Stomach (tissue), 9 donors: ENCODE data around the gene FGFR2. TPM values are rescaled to one million over a fixed set of nuclear protein-coding genes. Genes with fewer than 3 reads are reported as not detected.

ENCODE experiments used
- DNase-seq, 2 donors: peaks; one replicate each; pipeline versions ENCODE4 v3.0.0 to v3.0.0-alpha.2; 2013 to 2019
- H3K27ac ChIP-seq, 5 donors: fragments of 200-600 bp in 4 of 5; sonication (generic) in 4 of 5; one replicate each; pipeline ENCODE4 v1.5.1; 2013 to 2019; ENCODE audit warnings: mild to moderate bottlenecking in 1 of 5, moderate library complexity in 1 of 5
- H3K27me3 ChIP-seq, 3 donors: fragments of 200-600 bp; sonication (generic); one replicate each; pipeline ENCODE4 v1.5.1; 2017 to 2019; ENCODE audit warnings: mixed run types in 1 of 3
- H3K36me3 ChIP-seq, 4 donors: fragments of 200-600 bp; sonication (generic); 1 replicate in 3 of 4; 2 replicates in 1 of 4; pipeline ENCODE4 v1.5.1; 2016 to 2019
- H3K4me1 ChIP-seq, 4 donors: fragments of 200-600 bp; sonication (generic); one replicate each; pipeline ENCODE4 v1.5.1; 2016 to 2019
- H3K4me3 ChIP-seq, 4 donors: fragments of 200-600 bp; sonication (generic) in 3 of 4; one replicate each; pipeline ENCODE4 v1.5.1; 2016 to 2019; ENCODE audit warnings: mild to moderate bottlenecking in 1 of 4
- H3K9me3 ChIP-seq, 4 donors: fragments of 200-600 bp; sonication (generic); one replicate each; pipeline ENCODE4 v1.5.1; 2016 to 2019
- CTCF ChIP-seq, 7 experiments: fragments of 450-650 bp in 4 of 7; fragments of 200-600 bp in 3 of 7; sonication (generic) in 3 of 7; IDR thresholded peaks; one replicate each; pipeline ENCODE4 v1.5.1; 2016 to 2019; ENCODE audit warnings: antibody characterized with exemption in 7 of 7, control low read depth in 2 of 7, mild to moderate bottlenecking in 1 of 7
- EP300 ChIP-seq: sonication (generic); formaldehyde crosslinking; IDR thresholded peaks from one replicate; pipeline ENCODE4 v1.6.1; 2017; ENCODE audit warnings: antibody characterized with exemption
- POLR2A ChIP-seq, 4 donors: fragments of 450-650 bp; IDR thresholded peaks; one replicate each; pipeline ENCODE4 v1.6.1; 2016; ENCODE audit warnings: antibody characterized with exemption in 4 of 4, control low read depth in 2 of 4, mild to moderate bottlenecking in 1 of 4, moderate library complexity in 1 of 4
- POLR2AphosphoS5 ChIP-seq, 3 donors: sonication (generic); formaldehyde crosslinking; IDR thresholded peaks; one replicate each; pipeline ENCODE4 v1.6.1; 2016; ENCODE audit warnings: antibody characterized with exemption in 3 of 3
- WGBS, 5 donors: extraction: QIAGEN DNeasy Blood & Tissue Kit in 3 of 5; methylation state at CpG; one replicate each; pipeline versions ENCODE4 v1.1.5 to v1.1.7; 2013 to 2018; 5-methylcytosine and 5-hydroxymethylcytosine counted together
- intact Hi-C: fragments of 100-400 bp; cut with DNase I; formaldehyde crosslinking; loops from one replicate; pipeline ENCODE4 v1.15.1; 2023; ENCODE audit warnings: low total_unique reads
- polyA plus RNA-seq, 3 donors: library from polyadenylated mRNA; stranded (reverse); fragments of 200-250 nt; gene quantifications; one replicate each; pipeline ENCODE4 v1.2.3, GENCODE V29; 2013
- total RNA-seq, 5 donors: library from RNA; depleted of rRNA; stranded (reverse); fragments of >200 nt; gene quantifications; one replicate each; pipeline versions ENCODE4 v1.1.0 to v1.2.3, GENCODE V29; 2014 to 2016
- donor health status: healthy with polysubstance abuse.
- donor health status: Bipolar disorder and iron deficiency.
- donor health status: healthy.

The FGFR2 gene
- total and polyA plus RNA-seq, 8 donors: 3.9 to 170 (median 18.1) TPM

GRCh38 chr10:121459622-121460453 is 138.4 kb downstream of the FGFR2 start:
- intact Hi-C loops: no loop called here
- H3K4me3 ChIP-seq: no peak overlapping the region
- peak in 1 of 2 donors; percentile 48 for DNase-seq
- no peaks in the 10 kb centered on the region for H3K36me3 ChIP-seq
- peaks cover 0 to 12% (median 0%) of the 10 kb centered on the region in 4 donors for H3K4me1 ChIP-seq
- peak overlapping the region in 2 of 5 donors; percentile 19 to 60 for H3K27ac ChIP-seq
- no peaks in the 10 kb centered on the region for H3K9me3 ChIP-seq
- TF ChIP-seq POLR2AphosphoS5 (IDR thresholded peaks at IDR 0.05) (peak in 1 of 3 donors; percentile 15), POLR2A (IDR thresholded peaks at IDR 0.05) (no peak), EP300 (no peak), CTCF (IDR thresholded peaks at IDR 0.05) (no peak)
- WGBS, 5 donors: 72 to 82% (median 75%) methylated on average over 17 of the region's 17 CpGs
- H3K27me3 ChIP-seq: no peaks in the 10 kb centered on the region

GRCh38 chr10:121459279-121459621 is 139.0 kb downstream of the FGFR2 start:
- H3K27me3 ChIP-seq: no peaks in the 10 kb centered on the region
- intact Hi-C loops: no loop called here
- TF ChIP-seq POLR2A (IDR thresholded peaks at IDR 0.05): no peak
- TF ChIP-seq POLR2AphosphoS5 (IDR thresholded peaks at IDR 0.05): no peak
- no peak for TF ChIP-seq EP300
- no peak for TF ChIP-seq CTCF (IDR thresholded peaks at IDR 0.05)
- peak overlapping the region in 2 of 5 donors; percentile 19 to 60 for H3K27ac ChIP-seq
- DNase-seq: no peak
- WGBS, 5 donors: 82 to 96% (median 94%) methylated on average over 5 to 6 of the region's 6 CpGs
- no peak overlapping the region for H3K4me3 ChIP-seq
- H3K4me1 ChIP-seq: peaks cover 0 to 12% (median 0%) of the 10 kb centered on the region in 4 donors
- no peaks in the 10 kb centered on the region for H3K9me3 ChIP-seq
- H3K36me3 ChIP-seq: no peaks in the 10 kb centered on the region

- DNase-seq: no peak
- H3K36me3 ChIP-seq: no peaks in the 10 kb centered on the region
- TF ChIP-seq EP300: no peak
- TF ChIP-seq POLR2A (IDR thresholded peaks at IDR 0.05): no peak
- no peak for TF ChIP-seq POLR2AphosphoS5 (IDR thresholded peaks at IDR 0.05)
- TF ChIP-seq CTCF (IDR thresholded peaks at IDR 0.05): no peak
- H3K4me3 ChIP-seq: no peak overlapping the region
- intact Hi-C loops: no loop called here
- no peak overlapping the region for H3K27ac ChIP-seq
- 58 to 68% (median 62%) methylated on average over 3 of the region's 3 CpGs for WGBS, 5 donors
- no peaks in the 10 kb centered on the region for H3K9me3 ChIP-seq
- peaks cover 0 to 12% (median 0%) of the 10 kb centered on the region in 4 donors for H3K4me1 ChIP-seq
- H3K27me3 ChIP-seq: no peaks in the 10 kb centered on the region
These were observed 140.5 kb downstream of the FGFR2 start for GRCh38 chr10:121457729-121458128.

- H3K4me1 ChIP-seq: peaks cover 0 to 11% (median 0%) of the 10 kb centered on the region in 4 donors
- no peak overlapping the region for H3K27ac ChIP-seq
- intact Hi-C loops: no loop called here
- no peak for DNase-seq
- H3K4me3 ChIP-seq: no peak overlapping the region
- H3K27me3 ChIP-seq: peaks cover 0 to 3% (median 0%) of the 10 kb centered on the region in 3 donors
- 38 to 60% (median 45%) methylated on average over 5 of the region's 5 CpGs for WGBS, 5 donors
- H3K9me3 ChIP-seq: no peaks in the 10 kb centered on the region
- TF ChIP-seq POLR2AphosphoS5 (IDR thresholded peaks at IDR 0.05) (no peak), EP300 (no peak), POLR2A (IDR thresholded peaks at IDR 0.05) (no peak), CTCF (IDR thresholded peaks at IDR 0.05) (no peak)
- H3K36me3 ChIP-seq: no peaks in the 10 kb centered on the region
These were observed 142.9 kb downstream of the FGFR2 start for GRCh38 chr10:121455377-121455776.
